ENCODE measurements around the gene C1orf174.

Gene C1orf174

GRCh38 chr1:3908886-3909517 is 8.9 kb upstream of the C1orf174 start:
- DNase-seq: no peak

- DNase-seq: no peak
These were observed 7.6 kb upstream of the C1orf174 start for GRCh38 chr1:3907621-3908165.

DNA sequence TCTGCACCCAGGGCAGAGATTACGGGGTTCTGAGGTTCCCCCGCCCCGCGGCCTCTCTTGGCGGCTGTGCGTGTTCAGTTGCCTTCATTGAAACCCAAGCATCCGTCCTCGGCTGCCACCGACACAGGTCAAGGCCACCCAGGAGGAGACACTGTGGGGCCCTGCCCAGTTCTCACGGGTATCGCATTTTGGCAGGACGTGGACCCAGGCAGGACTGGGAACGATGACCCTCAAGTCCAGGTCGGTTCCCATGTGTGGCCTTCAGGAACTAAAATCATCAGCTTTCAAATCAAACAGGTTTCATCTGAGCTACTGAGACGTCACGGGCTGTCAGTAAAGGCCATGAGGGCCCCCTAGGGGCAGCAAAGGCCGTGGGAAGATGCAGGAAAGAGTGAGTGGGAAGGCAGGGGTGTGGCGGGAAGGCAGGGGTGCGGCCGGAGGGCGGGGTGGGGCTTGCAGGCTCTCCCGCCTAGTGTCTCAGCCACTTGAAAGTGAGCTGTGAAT is 7.0 kb upstream of the C1orf174 start:
- DNase-seq: no peak

DNA sequence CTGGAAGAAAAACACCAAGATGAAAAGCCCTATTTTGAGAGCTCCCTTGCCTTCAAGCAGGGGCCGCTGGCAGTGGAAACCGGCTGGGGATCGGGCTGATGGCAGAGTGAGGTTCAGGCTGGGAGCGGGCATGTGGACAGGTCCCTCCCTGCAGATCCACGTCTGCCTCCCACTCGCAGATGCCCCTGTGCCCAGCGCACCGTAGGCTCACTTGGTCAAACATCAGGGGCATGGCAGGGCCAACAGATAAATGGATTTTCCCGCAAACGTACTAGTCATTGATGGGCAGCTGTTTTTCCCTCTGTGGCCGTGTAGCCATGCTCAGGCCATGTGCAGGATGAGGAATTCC is 6.6 kb upstream of the C1orf174 start:
- DNase-seq: no peak

GRCh38 chr1:3905953-3906671 is 6.0 kb upstream of the C1orf174 start:
- no peak for DNase-seq

GRCh38 chr1:3905266-3905952 is 5.3 kb upstream of the C1orf174 start:
- DNase-seq: no peak

- no peak for DNase-seq
These were observed 4.7 kb upstream of the C1orf174 start for GRCh38 chr1:3904843-3905185.

GRCh38 chr1:3904006-3904842 is 4.2 kb upstream of the C1orf174 start:
- no peak for DNase-seq

- peak; percentile 14 for DNase-seq
These were observed 3.3 kb upstream of the C1orf174 start for GRCh38 chr1:3903141-3904005.

- DNase-seq: no peak
These were observed 2.6 kb upstream of the C1orf174 start for GRCh38 chr1:3902571-3903091.

DNA sequence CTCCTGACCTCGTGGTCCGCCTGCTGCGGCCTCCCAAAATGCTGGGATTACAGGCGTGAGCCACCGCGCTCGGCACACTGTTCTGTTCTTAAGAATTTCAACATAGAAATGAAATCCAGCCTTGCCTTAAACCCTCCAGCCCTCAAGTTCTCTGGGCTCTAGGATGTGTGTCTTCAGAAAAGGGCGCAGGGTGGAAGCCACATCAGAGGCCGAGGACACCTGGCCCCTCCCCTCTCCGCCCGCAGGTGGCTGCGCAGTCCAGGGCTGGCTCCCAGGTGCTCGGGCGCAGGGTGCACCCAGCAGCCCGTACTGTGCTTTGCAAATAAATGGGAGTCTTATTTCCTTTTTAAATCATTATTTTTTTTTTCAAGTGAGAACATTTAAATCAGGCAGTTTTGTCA is 2.0 kb upstream of the C1orf174 start:
- DNase-seq: no peak

DNA sequence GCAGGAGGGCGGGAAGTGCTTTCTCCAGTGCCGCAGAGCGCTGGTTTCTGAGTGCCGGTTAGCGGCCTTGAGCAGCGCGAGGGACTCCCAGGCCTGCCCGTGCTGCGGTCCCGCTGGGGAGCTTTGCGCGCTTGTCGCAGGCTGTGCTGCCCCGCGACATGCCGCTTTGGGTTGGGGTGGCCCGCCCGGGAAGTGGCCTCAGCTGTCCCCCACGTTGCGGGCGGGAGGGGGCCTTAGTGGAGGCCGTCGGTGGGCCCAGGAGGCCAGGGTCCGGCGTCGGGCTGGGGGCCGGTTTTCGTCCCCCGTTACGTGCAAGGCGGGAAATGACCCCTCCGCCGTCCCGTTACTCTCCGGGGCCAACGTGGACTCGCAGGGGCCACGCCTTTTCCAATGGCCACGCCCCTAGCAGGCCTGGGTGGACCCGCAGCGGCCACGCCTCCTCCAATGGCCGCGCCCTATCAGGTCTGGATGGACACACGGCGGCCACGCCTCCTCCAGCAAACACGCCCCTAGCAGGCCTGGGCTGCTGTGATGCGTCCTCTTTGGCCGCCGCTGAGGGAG is 977 bp upstream of the C1orf174 start:
- peak; percentile 92 for DNase-seq

DNA sequence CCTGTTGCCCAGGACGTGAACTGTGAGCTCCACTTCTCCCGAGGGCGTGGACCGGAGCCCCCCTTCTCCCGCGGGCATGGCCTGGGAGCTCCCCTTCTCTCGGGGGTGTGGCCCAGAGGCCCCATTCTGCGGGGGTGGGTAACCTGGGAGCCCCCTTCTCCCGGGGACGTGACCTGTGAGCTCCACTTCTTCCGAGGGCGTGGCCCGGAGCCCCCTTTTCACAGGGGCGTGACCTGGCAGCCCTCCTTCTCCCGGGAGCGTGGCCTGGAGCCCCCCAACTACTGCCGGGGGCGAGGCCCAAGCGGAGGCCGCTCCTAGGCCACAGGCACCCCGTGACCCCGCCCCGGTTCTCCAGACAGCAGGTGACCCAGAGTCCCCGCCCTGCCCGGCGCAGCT is 320 bp downstream of the C1orf174 start:
- DNase-seq: no peak

DNA sequence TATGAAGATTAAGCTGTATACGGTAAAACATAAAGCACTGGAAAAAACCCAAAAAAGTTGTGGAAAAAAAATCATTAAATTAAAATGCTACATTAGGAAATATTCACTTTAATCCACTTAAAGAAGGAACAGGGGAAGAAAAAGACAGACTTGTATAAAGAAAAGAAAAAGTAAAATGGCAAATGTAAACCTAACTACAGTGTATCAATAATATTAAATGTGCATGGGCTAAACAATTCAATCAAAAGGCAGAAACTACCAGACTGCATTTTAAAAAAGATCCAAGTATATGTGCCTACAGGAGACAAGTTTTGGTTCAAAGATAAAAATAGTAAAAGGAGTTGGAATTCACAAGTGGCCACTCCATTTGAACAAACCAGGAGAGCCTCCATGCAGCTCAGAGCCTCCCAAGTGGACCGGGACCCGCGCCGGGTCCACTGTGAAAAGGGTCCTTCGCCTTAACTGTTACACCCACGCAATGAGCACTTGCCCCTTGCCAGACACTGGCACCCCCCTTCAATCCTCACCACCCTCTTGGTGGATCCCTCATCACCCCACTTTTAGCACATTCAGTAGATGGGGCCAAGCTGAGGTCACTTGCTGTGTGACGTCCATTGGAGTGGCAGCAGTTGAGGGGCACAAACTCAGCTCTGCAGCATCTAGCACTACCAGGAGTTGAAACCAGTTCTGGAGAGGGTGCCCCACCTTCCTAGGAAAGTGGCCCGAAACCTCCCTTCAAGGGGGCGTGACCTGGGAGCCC is 898 bp downstream of the C1orf174 start:
- DNase-seq: no peak

GRCh38 chr1:3898475-3898735 is 1.7 kb downstream of the C1orf174 start:
- DNase-seq: no peak

DNA sequence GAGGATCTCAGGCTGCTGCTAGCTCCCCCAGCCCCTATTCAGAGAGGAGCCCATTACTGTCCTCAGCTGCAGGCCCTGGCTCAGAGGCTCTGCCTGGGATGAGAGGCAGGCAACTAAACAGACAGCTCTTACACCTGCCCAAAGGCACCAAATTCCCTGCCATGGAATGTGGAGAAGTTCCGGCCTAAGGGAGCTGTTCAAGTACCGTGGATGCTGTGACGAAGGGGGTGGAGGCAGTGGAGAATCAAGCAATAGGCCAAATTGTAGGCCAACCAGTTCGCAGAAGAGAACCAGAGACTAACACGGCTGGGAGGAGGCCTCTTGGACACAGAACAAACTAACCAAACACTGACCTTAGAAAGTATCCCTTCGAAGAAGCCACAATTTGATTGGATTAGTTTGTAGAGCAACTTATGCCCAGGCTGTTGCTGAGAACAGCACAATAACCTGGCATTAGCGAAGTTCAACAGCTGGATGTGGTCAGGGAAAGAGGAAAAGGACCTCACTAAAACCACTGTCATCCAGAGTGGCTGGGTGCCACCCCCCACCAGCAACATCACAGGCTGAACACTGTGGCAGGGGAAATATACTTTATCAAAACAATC is 3.6 kb downstream of the C1orf174 start:
- DNase-seq: no peak

DNA sequence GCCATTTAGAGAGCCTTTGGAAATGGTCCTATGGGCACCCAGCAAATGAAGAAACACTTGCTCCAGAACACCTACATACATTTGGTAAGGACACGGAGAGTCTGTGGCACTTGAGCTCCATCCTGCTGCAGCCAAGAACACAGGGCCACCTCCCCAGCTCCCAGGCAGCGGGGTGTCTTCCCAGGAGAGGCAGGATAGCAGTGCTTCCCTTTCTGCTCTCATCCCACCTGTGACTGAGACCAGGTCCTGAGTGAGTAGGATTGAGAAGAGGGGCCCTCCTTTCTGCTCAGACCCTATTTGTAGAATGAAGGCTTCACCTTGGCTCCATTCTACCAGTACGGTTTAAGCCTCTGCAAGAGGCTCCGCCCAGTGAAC is 4.1 kb downstream of the C1orf174 start:
- no peak for DNase-seq

GRCh38 chr1:3895279-3895950 is 4.7 kb downstream of the C1orf174 start:
- no peak for DNase-seq

DNA sequence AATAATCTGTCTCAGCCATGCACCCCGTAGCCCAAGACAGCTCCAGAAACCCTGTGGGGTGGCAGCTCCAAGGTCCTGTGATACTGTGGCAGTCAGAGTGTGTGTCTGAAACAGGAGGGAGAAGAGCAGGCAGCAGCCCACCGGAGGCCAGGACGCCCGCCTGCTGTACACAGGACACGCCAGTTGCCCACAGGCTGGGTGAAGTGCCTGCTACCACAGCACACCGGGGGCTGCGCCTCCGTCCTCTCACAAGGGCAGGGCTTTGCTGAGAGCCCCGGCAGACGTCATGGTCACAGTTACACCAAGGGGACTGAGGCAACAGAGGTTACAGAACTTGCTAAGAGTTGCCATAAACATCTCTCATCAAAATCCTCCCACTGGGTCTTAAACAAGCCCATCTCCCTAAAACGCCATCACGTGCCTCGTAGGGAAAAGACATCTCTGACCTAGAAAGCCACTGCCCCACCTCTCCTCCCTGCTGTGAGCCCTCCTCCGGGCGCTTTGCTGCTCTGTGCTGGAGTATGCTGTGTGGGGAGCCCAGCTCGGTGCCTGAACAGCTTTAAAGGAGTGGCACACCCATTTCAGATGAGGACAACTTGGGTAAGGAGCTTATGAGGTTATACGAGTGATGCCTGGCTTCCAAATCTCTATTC is 5.3 kb downstream of the C1orf174 start:
- no peak for DNase-seq

All from CD4-positive, alpha-beta T cell treated with Interferon gamma for 1 hour (primary cell).